Measurements from ENCODE around the gene NFXL1.

Gene NFXL1

DNA sequence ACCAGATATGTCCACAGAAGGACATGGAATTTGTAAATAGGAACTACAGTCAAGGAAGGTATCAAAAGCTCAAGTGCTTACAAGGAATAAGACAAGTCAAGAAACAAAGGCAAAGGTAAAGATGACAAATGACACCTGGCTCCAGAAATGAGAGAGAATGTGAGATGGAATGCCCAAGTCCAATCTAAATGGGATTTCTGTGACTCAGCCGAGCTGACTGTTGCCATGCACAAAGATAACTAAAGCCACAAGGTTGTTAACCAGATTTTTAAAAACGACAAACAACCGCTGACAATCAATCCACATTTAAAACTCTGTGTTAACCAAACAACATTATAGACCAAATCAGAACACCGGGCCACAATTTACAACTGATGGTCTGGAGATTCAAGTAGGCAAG, 1.1 kb downstream of the NFXL1 start:
- no peak for DNase-seq (ENCODE audit: low read depth in 1 of 2, low spot score in 1 of 2)
- peak overlapping the region; percentile 76 for H3K27ac ChIP-seq (replicated peaks)
- TF ChIP-seq, protein P1, sequence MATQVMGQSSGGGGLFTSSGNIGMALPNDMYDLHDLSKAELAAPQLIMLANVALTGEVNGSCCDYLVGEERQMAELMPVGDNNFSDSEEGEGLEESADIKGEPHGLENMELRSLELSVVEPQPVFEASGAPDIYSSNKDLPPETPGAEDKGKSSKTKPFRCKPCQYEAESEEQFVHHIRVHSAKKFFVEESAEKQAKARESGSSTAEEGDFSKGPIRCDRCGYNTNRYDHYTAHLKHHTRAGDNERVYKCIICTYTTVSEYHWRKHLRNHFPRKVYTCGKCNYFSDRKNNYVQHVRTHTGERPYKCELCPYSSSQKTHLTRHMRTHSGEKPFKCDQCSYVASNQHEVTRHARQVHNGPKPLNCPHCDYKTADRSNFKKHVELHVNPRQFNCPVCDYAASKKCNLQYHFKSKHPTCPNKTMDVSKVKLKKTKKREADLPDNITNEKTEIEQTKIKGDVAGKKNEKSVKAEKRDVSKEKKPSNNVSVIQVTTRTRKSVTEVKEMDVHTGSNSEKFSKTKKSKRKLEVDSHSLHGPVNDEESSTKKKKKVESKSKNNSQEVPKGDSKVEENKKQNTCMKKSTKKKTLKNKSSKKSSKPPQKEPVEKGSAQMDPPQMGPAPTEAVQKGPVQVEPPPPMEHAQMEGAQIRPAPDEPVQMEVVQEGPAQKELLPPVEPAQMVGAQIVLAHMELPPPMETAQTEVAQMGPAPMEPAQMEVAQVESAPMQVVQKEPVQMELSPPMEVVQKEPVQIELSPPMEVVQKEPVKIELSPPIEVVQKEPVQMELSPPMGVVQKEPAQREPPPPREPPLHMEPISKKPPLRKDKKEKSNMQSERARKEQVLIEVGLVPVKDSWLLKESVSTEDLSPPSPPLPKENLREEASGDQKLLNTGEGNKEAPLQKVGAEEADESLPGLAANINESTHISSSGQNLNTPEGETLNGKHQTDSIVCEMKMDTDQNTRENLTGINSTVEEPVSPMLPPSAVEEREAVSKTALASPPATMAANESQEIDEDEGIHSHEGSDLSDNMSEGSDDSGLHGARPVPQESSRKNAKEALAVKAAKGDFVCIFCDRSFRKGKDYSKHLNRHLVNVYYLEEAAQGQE (IDR thresholded peaks at IDR 0.05; ENCODE audit: insufficient replicate concordance, low read depth) = no peak
- TF ChIP-seq, protein P2, sequence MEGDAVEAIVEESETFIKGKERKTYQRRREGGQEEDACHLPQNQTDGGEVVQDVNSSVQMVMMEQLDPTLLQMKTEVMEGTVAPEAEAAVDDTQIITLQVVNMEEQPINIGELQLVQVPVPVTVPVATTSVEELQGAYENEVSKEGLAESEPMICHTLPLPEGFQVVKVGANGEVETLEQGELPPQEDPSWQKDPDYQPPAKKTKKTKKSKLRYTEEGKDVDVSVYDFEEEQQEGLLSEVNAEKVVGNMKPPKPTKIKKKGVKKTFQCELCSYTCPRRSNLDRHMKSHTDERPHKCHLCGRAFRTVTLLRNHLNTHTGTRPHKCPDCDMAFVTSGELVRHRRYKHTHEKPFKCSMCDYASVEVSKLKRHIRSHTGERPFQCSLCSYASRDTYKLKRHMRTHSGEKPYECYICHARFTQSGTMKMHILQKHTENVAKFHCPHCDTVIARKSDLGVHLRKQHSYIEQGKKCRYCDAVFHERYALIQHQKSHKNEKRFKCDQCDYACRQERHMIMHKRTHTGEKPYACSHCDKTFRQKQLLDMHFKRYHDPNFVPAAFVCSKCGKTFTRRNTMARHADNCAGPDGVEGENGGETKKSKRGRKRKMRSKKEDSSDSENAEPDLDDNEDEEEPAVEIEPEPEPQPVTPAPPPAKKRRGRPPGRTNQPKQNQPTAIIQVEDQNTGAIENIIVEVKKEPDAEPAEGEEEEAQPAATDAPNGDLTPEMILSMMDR (IDR thresholded peaks at IDR 0.05; ENCODE audit: insufficient read depth, low read length) = no peak
- TF ChIP-seq SPI1 (IDR thresholded peaks at IDR 0.05; ENCODE audit: borderline replicate concordance, low read depth) (no peak), GABPA (IDR thresholded peaks at IDR 0.05; ENCODE audit: low read depth) (no peak), POLR2AphosphoS5 (IDR thresholded peaks at IDR 0.05; ENCODE audit: low read depth) (no peak)
- H3K4me3 ChIP-seq (replicated peaks; ENCODE audit: insufficient read depth, low read length) = peak overlapping the region; percentile 90
- H3K27me3 ChIP-seq (ENCODE audit: insufficient read depth, poor library complexity, severe bottlenecking) = no peaks in the 10 kb centered on the region

DNA sequence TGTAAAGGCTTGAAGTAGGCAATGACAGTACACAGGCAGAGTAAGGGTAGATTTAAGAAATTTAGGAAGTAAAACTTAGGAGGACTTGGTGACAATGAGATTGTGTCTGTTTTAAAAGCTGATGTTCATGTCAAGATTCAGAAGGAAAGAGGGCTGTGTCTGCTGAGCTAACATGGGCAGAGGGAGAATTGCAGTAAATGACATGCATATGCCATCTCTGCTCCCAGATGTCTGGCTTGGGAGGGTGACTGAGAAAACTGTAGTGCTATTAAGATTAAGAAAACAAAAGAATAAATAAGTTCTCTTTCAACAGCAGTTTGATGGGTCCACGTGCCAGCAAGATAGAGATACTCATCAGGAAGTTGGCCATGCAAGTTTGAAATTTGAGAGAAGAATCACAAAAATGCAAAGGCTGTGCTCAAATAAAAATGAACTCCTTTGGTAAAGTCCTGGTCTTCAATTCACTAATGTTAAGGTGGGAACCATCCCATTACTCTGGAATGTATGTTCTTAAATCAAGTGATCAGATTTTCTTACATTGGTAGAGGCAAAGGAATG, 7.2 kb downstream of the NFXL1 start:
- H3K27me3 ChIP-seq (ENCODE audit: insufficient read depth, poor library complexity, severe bottlenecking) = no peaks in the 10 kb centered on the region
- no peak overlapping the region for H3K4me3 ChIP-seq (replicated peaks; ENCODE audit: insufficient read depth, low read length)
- TF ChIP-seq, protein P1 (IDR thresholded peaks at IDR 0.05; ENCODE audit: insufficient replicate concordance, low read depth) = no peak
- TF ChIP-seq, protein P2 (IDR thresholded peaks at IDR 0.05; ENCODE audit: insufficient read depth, low read length) = no peak
- no peak for TF ChIP-seq POLR2AphosphoS5 (IDR thresholded peaks at IDR 0.05; ENCODE audit: low read depth)
- no peak for TF ChIP-seq GABPA (IDR thresholded peaks at IDR 0.05; ENCODE audit: low read depth)
- no peak for TF ChIP-seq SPI1 (IDR thresholded peaks at IDR 0.05; ENCODE audit: borderline replicate concordance, low read depth)
- no peak overlapping the region for H3K27ac ChIP-seq (replicated peaks)
- DNase-seq (ENCODE audit: low read depth in 1 of 2, low spot score in 1 of 2) = no peak

DNA sequence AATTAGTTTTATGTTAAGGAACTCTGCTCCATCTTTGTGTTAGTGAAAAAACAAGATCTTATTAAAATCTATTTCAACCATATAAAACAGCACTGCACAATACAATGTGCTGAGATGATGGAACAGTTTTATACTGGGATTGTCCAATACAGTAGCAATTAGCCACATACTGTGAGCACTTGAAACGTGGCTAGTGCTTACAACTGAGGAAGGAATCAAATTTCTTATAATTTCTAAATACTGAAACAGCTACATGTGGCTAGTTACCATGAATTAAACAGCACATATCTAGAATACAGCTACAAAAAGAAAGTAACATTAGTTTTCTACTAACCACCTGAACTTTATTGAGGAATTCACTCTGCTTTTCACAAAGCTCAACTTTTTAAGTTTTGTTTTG, 14.7 kb downstream of the NFXL1 start:
- TF ChIP-seq GABPA (IDR thresholded peaks at IDR 0.05; ENCODE audit: low read depth) (no peak), SPI1 (IDR thresholded peaks at IDR 0.05; ENCODE audit: borderline replicate concordance, low read depth) (no peak), POLR2AphosphoS5 (IDR thresholded peaks at IDR 0.05; ENCODE audit: low read depth) (no peak)
- TF ChIP-seq, protein P1 (IDR thresholded peaks at IDR 0.05; ENCODE audit: insufficient replicate concordance, low read depth) = no peak
- TF ChIP-seq, protein P2 (IDR thresholded peaks at IDR 0.05; ENCODE audit: insufficient read depth, low read length) = no peak
- no peak overlapping the region for H3K27ac ChIP-seq (replicated peaks)
- DNase-seq (ENCODE audit: low read depth in 1 of 2, low spot score in 1 of 2) = no peak
- H3K4me3 ChIP-seq (replicated peaks; ENCODE audit: insufficient read depth, low read length) = no peak overlapping the region
- no peaks in the 10 kb centered on the region for H3K27me3 ChIP-seq (ENCODE audit: insufficient read depth, poor library complexity, severe bottlenecking)
